ENCODE measurements around the gene KCNQ2.

KCNQ2 gene

DNA sequence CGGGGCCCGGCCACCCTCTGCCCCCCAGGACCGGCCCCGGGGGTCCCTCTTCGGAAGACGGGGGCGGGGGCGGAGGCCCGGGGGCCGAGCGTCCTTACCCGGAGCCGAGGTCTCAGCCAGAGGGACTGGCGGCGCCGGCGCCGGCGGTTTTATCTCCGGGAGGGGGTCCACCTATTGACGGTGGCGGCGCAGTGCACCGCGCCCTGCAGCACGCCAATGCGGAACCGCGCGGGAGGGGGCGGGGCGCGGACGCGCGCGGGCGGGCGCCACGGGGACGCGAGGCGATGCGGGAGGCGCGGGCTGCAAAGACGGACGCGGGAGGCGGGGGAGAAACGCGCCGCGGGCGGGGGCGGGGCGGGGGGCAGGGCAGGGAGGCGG, 26.5 kb upstream of the KCNQ2 start, which contains the start of gene EEF1A2:
Gene EEF1A2 (minus strand): TSS at position 124 of the 378 bp plus-strand sequence. CDS start 1,320 bp downstream, outside the sequence.
- TF ChIP-seq, protein P1, sequence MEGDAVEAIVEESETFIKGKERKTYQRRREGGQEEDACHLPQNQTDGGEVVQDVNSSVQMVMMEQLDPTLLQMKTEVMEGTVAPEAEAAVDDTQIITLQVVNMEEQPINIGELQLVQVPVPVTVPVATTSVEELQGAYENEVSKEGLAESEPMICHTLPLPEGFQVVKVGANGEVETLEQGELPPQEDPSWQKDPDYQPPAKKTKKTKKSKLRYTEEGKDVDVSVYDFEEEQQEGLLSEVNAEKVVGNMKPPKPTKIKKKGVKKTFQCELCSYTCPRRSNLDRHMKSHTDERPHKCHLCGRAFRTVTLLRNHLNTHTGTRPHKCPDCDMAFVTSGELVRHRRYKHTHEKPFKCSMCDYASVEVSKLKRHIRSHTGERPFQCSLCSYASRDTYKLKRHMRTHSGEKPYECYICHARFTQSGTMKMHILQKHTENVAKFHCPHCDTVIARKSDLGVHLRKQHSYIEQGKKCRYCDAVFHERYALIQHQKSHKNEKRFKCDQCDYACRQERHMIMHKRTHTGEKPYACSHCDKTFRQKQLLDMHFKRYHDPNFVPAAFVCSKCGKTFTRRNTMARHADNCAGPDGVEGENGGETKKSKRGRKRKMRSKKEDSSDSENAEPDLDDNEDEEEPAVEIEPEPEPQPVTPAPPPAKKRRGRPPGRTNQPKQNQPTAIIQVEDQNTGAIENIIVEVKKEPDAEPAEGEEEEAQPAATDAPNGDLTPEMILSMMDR (IDR thresholded peaks at IDR 0.05; ENCODE audit: low read depth, low read length), result peak; percentile 6
- no peak for DNase-seq (ENCODE audit: low read depth, low spot score)
- in situ Hi-C loops (cut with HindIII; ENCODE audit: low sequenced_read_pairs), result no loop called here
- H3K4me3 ChIP-seq (ENCODE audit: low read depth, low read length), result no peak within 1 kb of the TSS

- TF ChIP-seq, protein P1 (IDR thresholded peaks at IDR 0.05; ENCODE audit: low read depth, low read length), result no peak
- DNase-seq (ENCODE audit: low read depth, low spot score), result no peak
- H3K4me3 ChIP-seq (ENCODE audit: low read depth, low read length), result no peak overlapping the region
- in situ Hi-C loops (cut with HindIII; ENCODE audit: low sequenced_read_pairs), result no loop called here
Observed at GRCh38 chr20:63497946-63498935, 25.8 kb upstream of the KCNQ2 start.

DNA sequence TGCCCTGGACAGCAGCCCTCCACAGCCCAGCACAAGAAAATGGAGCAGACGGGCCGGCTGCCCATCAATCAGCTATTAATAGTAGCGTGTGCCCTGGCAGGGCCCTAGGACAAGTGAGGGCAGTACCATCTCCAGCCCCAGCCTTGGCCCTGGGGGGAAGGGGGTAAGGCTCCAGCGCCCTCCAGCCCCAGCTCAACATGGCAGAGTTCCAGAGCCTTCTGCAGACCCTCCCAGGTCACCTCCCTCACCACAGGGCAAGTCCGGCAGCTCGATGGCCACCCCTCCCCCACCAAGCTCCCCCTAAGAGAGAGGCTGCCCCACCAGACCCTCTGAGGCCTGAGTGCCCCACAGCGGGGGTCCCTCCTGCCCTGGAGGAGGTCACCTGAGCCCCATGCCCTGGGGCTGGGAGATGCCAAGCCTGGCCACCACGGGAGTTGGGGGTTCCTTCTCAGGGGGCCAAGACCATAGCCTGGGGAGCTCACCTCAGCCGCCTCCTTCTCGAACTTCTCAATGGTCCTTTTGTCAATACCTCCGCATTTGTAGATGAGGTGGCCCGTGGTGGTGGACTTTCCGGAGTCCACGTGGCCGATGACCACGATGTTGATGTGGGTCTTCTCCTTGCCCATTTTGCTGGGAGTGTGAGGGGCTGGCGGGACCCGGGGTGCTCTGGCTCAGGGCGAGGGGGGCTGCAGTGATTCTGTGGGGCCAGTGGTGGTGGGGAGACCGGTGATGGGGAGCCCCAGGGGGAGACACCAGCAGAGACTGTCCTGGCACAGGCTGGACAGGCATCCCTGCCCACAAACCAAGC, 24.9 kb upstream of the KCNQ2 start:
- TF ChIP-seq, protein P1 (IDR thresholded peaks at IDR 0.05; ENCODE audit: low read depth, low read length), result no peak
- no peak for DNase-seq (ENCODE audit: low read depth, low spot score)
- in situ Hi-C loops (cut with HindIII; ENCODE audit: low sequenced_read_pairs), result no loop called here
- H3K4me3 ChIP-seq (ENCODE audit: low read depth, low read length), result no peak overlapping the region

DNA sequence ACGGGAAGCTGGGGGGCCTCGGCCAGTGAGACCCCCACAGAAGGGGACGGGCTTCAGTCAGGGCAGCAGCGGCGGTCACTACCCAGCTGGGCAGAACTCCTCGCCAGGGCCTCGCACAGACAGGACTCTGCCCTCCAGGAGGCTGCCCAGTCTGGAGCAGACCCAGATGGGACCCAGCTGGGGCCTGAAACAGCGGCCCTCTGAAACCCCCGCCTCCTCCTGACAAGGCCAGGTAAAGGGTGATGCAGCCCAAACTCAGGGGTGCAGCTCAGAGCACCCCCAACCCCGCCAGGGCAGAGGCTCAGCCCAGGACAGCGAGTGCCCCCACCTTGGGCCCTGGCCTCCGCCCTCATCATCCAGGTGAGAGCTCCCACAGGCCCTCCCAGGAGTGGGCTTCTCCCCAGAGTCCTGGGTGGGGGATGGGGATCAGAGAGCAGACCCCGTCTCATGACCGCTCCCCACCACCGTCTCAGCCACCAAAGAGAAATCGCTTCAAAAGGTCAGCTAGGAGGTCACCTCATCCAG, 24.2 kb upstream of the KCNQ2 start:
- H3K4me3 ChIP-seq (ENCODE audit: low read depth, low read length), result no peak overlapping the region
- in situ Hi-C loops (cut with HindIII; ENCODE audit: low sequenced_read_pairs), result no loop called here
- TF ChIP-seq, protein P1 (IDR thresholded peaks at IDR 0.05; ENCODE audit: low read depth, low read length), result no peak
- DNase-seq (ENCODE audit: low read depth, low spot score), result no peak

- in situ Hi-C loops (cut with HindIII; ENCODE audit: low sequenced_read_pairs), result no loop called here
- DNase-seq (ENCODE audit: low read depth, low spot score), result peak; percentile 29
- TF ChIP-seq, protein P1 (IDR thresholded peaks at IDR 0.05; ENCODE audit: low read depth, low read length), result peak; percentile 95
- no peak overlapping the region for H3K4me3 ChIP-seq (ENCODE audit: low read depth, low read length)
Observed at GRCh38 chr20:63495741-63496595, 23.5 kb upstream of the KCNQ2 start.
